ENCODE measurements around the gene C20orf173. TPM values are rescaled to one million over a fixed set of nuclear protein-coding genes. Genes with fewer than 3 reads are reported as not detected.

C20orf173 gene
- polyA plus RNA-seq, 1 donor, result not detected

GRCh38 chr20:35506872-35507638 lies 22.4 kb downstream of the C20orf173 start:
- DNase-seq (ENCODE audit: low read depth), result no peak

GRCh38 chr20:35506179-35506578 lies 23.3 kb downstream of the C20orf173 start:
- no peak for DNase-seq (ENCODE audit: low read depth)

- DNase-seq (ENCODE audit: low read depth), result no peak
These were observed 24.7 kb downstream of the C20orf173 start for GRCh38 chr20:35504751-35505150.

GRCh38 chr20:35503841-35504561 lies 25.5 kb downstream of the C20orf173 start:
- no peak for DNase-seq (ENCODE audit: low read depth)

GRCh38 chr20:35503281-35503680 lies 26.2 kb downstream of the C20orf173 start:
- no peak for DNase-seq (ENCODE audit: low read depth)

GRCh38 chr20:35502352-35502751 lies 27.1 kb downstream of the C20orf173 start:
- DNase-seq (ENCODE audit: low read depth), result no peak

- no peak for DNase-seq (ENCODE audit: low read depth)
These were observed 30.2 kb downstream of the C20orf173 start for GRCh38 chr20:35499271-35499670.

GRCh38 chr20:35497780-35498189 lies 31.7 kb downstream of the C20orf173 start:
- DNase-seq (ENCODE audit: low read depth), result peak; percentile 83

- no peak for DNase-seq (ENCODE audit: low read depth)
These were observed 32.1 kb downstream of the C20orf173 start for GRCh38 chr20:35497320-35497719.

- no peak for DNase-seq (ENCODE audit: low read depth)
These were observed 33.0 kb downstream of the C20orf173 start for GRCh38 chr20:35496481-35496880.

- no peak for DNase-seq (ENCODE audit: low read depth)
These were observed 37.1 kb downstream of the C20orf173 start for GRCh38 chr20:35492352-35492751.

GRCh38 chr20:35491823-35492222 lies 37.6 kb downstream of the C20orf173 start:
- DNase-seq (ENCODE audit: low read depth), result no peak

GRCh38 chr20:35490736-35491181 lies 38.7 kb downstream of the C20orf173 start:
- no peak for DNase-seq (ENCODE audit: low read depth)

GRCh38 chr20:35489717-35490116 lies 39.7 kb downstream of the C20orf173 start:
- no peak for DNase-seq (ENCODE audit: low read depth)

GRCh38 chr20:35487479-35487878 lies 42.0 kb downstream of the C20orf173 start:
- no peak for DNase-seq (ENCODE audit: low read depth)

- no peak for DNase-seq (ENCODE audit: low read depth)
These were observed 49.7 kb downstream of the C20orf173 start for GRCh38 chr20:35479798-35480197.

- DNase-seq (ENCODE audit: low read depth), result no peak
These were observed 50.5 kb downstream of the C20orf173 start for GRCh38 chr20:35478804-35479472.

Other genes starting within 250 kb of the C20orf173 start
- 71.7 TPM for gene EIF6, start 244.9 kb downstream of the C20orf173 start, polyA plus RNA-seq (ENCODE audit: insufficient read length)
- gene FAM83C, start 237.2 kb downstream of the C20orf173 start, polyA plus RNA-seq (ENCODE audit: insufficient read length), result not detected
- 44.9 TPM for gene UQCC1, start 117.7 kb downstream of the C20orf173 start, polyA plus RNA-seq (ENCODE audit: insufficient read length)
- 0.10 TPM for gene GDF5, start 91.4 kb downstream of the C20orf173 start, polyA plus RNA-seq (ENCODE audit: insufficient read length)
- gene CEP250, start 74.1 kb downstream of the C20orf173 start, polyA plus RNA-seq (ENCODE audit: insufficient read length), result 27.6 TPM
- gene ERGIC3, start 12.4 kb upstream of the C20orf173 start, polyA plus RNA-seq (ENCODE audit: insufficient read length), result 213 TPM
- gene SPAG4, start 86.2 kb upstream of the C20orf173 start, polyA plus RNA-seq (ENCODE audit: insufficient read length), result 1.9 TPM
- gene CPNE1, start 135.2 kb upstream of the C20orf173 start, polyA plus RNA-seq (ENCODE audit: insufficient read length), result 103 TPM
- gene RBM12, start 135.2 kb upstream of the C20orf173 start, polyA plus RNA-seq (ENCODE audit: insufficient read length), result 47.4 TPM
- 12.6 TPM for gene NFS1, start 169.7 kb upstream of the C20orf173 start, polyA plus RNA-seq (ENCODE audit: insufficient read length)
- 78.5 TPM for gene ROMO1, start 169.8 kb upstream of the C20orf173 start, polyA plus RNA-seq (ENCODE audit: insufficient read length)
- gene RBM39, start 212.6 kb upstream of the C20orf173 start, polyA plus RNA-seq (ENCODE audit: insufficient read length), result 276 TPM
- gene PHF20, start 242.4 kb upstream of the C20orf173 start, polyA plus RNA-seq (ENCODE audit: insufficient read length), result 25.9 TPM

Measured in forelimb muscle (tissue), 1 donor.